Endothelial cell of umbilical vein (primary cell): ENCODE data around the gene USP43. TPM values are rescaled to one million over a fixed set of nuclear protein-coding genes. Genes with fewer than 3 reads are reported as not detected.

ENCODE experiments used
- BruUV-seq: library from RNA; stranded (reverse); fragments of 400-500 nt; replicated peaks from 2 replicates; lab custom pipeline; 2021; lab: Mats Ljungman, UMichigan
- CTCF ChIA-PET: fragments of 300-600, 350-600 bp; sonication (Branson Sonifier 250); formaldehyde crosslinking; loops from one replicate; lab custom pipeline; 2021; ENCODE audit warnings: antibody characterized with exemption, inconsistent platforms; lab: Charles Lee
- POLR2A ChIA-PET: fragments of 300-600, 350-600 bp; sonication (Branson Sonifier 250); formaldehyde crosslinking; loops from one replicate; lab custom pipeline; 2021; ENCODE audit warnings: antibody characterized with exemption, inconsistent platforms; lab: Charles Lee
- DNase-seq: peaks from one replicate; pipeline ENCODE4 v3.0.0-alpha.2; 2011; ENCODE audit warnings: low read depth, low spot score
- FAIRE-seq: peaks from 2 replicates; lab custom pipeline; 2011; peaks lifted over from hg19 to GRCh38; lab: Jason Lieb, UNC
- H2AFZ ChIP-seq: 2 replicates; pipeline ENCODE4 v1.6.0; 2012; ENCODE audit warnings: low read depth, low read length, control low read depth, inconsistent platforms
- H3K27ac ChIP-seq: 2 replicates; pipeline ENCODE4 v1.5.1; 2011; ENCODE audit warnings: low read depth, mild to moderate bottlenecking, control low read depth, low read length, moderate library complexity; ENCODE audit not compliant: insufficient read depth
- H3K27me3 ChIP-seq, 2 experiments: 2 replicates each; pipeline versions ENCODE4 v1.6.0 to v1.6.1; 2011; ENCODE audit warnings: low read length in 2 of 2, mixed read lengths in 1 of 2; ENCODE audit not compliant: control insufficient read depth in 2 of 2, insufficient read depth in 2 of 2
- H3K36me3 ChIP-seq, 2 experiments: 2 replicates in 1 of 2; 3 replicates in 1 of 2; pipeline ENCODE4 v1.5.1; 2011; ENCODE audit warnings: low read length in 2 of 2, mild to moderate bottlenecking in 1 of 2, moderate library complexity in 1 of 2; ENCODE audit not compliant: control insufficient read depth in 2 of 2, insufficient read depth in 2 of 2; ENCODE audit errors: extremely low read depth in 1 of 2
- H3K4me1 ChIP-seq: 3 replicates; pipeline ENCODE4 v1.5.1; 2011; ENCODE audit warnings: mild to moderate bottlenecking, low read length; ENCODE audit not compliant: control insufficient read depth, insufficient read depth; ENCODE audit errors: extremely low read depth
- H3K4me2 ChIP-seq: 2 replicates; pipeline ENCODE4 v1.6.1; 2011; ENCODE audit warnings: low read length, control low read depth, mixed read lengths; ENCODE audit not compliant: insufficient read depth
- H3K4me3 ChIP-seq, 3 experiments: fragments of 200-600 bp in 1 of 3; sonication (generic), shearing (Covaris generic) in 1 of 3; replicated peaks in 1 of 3; 2 replicates each; pipeline ENCODE4 v1.5.1; 2011 to 2016; ENCODE audit warnings: control low read depth in 3 of 3, low read length in 3 of 3, mild to moderate bottlenecking in 2 of 3, inconsistent platforms in 1 of 3, low read depth in 1 of 3, moderate library complexity in 1 of 3; ENCODE audit not compliant: insufficient read depth in 1 of 3
- H3K79me2 ChIP-seq: 2 replicates; pipeline ENCODE4 v1.6.0; 2012; ENCODE audit warnings: low read length, inconsistent platforms; ENCODE audit not compliant: control insufficient read depth, insufficient read depth
- H3K9ac ChIP-seq: replicated peaks from 2 replicates; pipeline ENCODE3; 2011; ENCODE audit warnings: low read length, control low read depth; ENCODE audit not compliant: insufficient read depth; ENCODE audit errors: extremely low read depth
- H3K9me1 ChIP-seq: replicated peaks from 3 replicates; pipeline ENCODE4 v1.6.0; 2011; ENCODE audit warnings: mild to moderate bottlenecking, low read length; ENCODE audit not compliant: control insufficient read depth, insufficient read depth; ENCODE audit errors: extremely low read depth
- H3K9me3 ChIP-seq: replicated peaks from 2 replicates; pipeline ENCODE4 v1.5.1; 2012; ENCODE audit warnings: low read length, inconsistent platforms; ENCODE audit not compliant: control insufficient read depth, insufficient read depth
- H4K20me1 ChIP-seq: replicated peaks from 2 replicates; pipeline ENCODE3; 2011; ENCODE audit warnings: mild to moderate bottlenecking, low read length; ENCODE audit not compliant: control insufficient read depth, insufficient read depth; ENCODE audit errors: extremely low read depth
- EZH2 ChIP-seq: IDR thresholded peaks from 2 replicates; pipeline ENCODE4 v1.6.1; 2012; ENCODE audit warnings: borderline replicate concordance, low read depth, mild to moderate bottlenecking, moderate library complexity, low read length, inconsistent platforms; ENCODE audit not compliant: severe bottlenecking
- FOS ChIP-seq: IDR thresholded peaks from 2 replicates; pipeline ENCODE4 v1.6.1; 2011; ENCODE audit warnings: mild to moderate bottlenecking, low read length, moderate library complexity, borderline replicate concordance; ENCODE audit not compliant: insufficient read depth
- GATA2 ChIP-seq: IDR thresholded peaks from 2 replicates; pipeline ENCODE4 v1.7.0; 2011; ENCODE audit warnings: low read depth, mild to moderate bottlenecking, moderate library complexity, mixed read lengths, low read length; ENCODE audit not compliant: insufficient read length, insufficient read depth
- JUN ChIP-seq: IDR thresholded peaks from 2 replicates; pipeline ENCODE4 v1.6.1; 2011; ENCODE audit warnings: borderline replicate concordance, low read depth; ENCODE audit not compliant: insufficient read length, insufficient read depth
- MYC ChIP-seq: IDR thresholded peaks from one replicate; pipeline ENCODE4 v1.6.1; 2011; ENCODE audit warnings: mild to moderate bottlenecking, low read depth, low read length
- POLR2A ChIP-seq: IDR thresholded peaks from 2 replicates; pipeline ENCODE4 v1.6.1; 2012; ENCODE audit warnings: low read depth, mild to moderate bottlenecking, control low read depth, low read length
- POLR2AphosphoS5 ChIP-seq: IDR thresholded peaks from 2 replicates; pipeline ENCODE4 v1.6.1; 2012; ENCODE audit warnings: low read depth, mild to moderate bottlenecking, control low read depth, low read length, moderate library complexity; ENCODE audit not compliant: insufficient read depth
- dilution Hi-C: fragments of 300-500 bp; cut with MboI; formaldehyde crosslinking; loops from one replicate; pipeline ENCODE4 v1.15.0; 2019; ENCODE audit warnings: low sequenced_read_pairs; ENCODE audit not compliant: extremely low pct_ligation_motif_present
- intact Hi-C: fragments of 100-400 bp; cut with micrococcal nuclease; formaldehyde crosslinking; loops from one replicate; pipeline ENCODE4 v1.10.0; 2022
- polyA plus RNA-seq, 4 experiments: library from polyadenylated mRNA; depleted of rRNA in 3 of 4; stranded (reverse) in 3 of 4; unstranded in 1 of 4; fragments of >200 nt; gene quantifications; 2 replicates each; pipeline versions ENCODE4 v1.2.1 to v1.2.3, GENCODE V29; 2011 to 2012; ENCODE audit warnings: missing spikeins in 1 of 4
- total RNA-seq: library from RNA; stranded (reverse); gene quantifications from 2 replicates; pipeline ENCODE4 v1.2.3, GENCODE V29; 2021
- TF ChIP-seq, protein P1 (sequence below): IDR thresholded peaks from 2 replicates; pipeline ENCODE4 v1.6.1; 2011; ENCODE audit not compliant: insufficient read depth, insufficient read length
- TF ChIP-seq, protein P2 (sequence below), 2 donors: IDR thresholded peaks; 1 replicate in 1 of 2; 2 replicates in 1 of 2; pipeline ENCODE4 v1.5.1; 2011; ENCODE audit warnings: low read length in 2 of 2, mild to moderate bottlenecking in 2 of 2, moderate library complexity in 2 of 2, control low read depth in 1 of 2, inconsistent platforms in 1 of 2, low read depth in 1 of 2; ENCODE audit not compliant: insufficient read depth in 1 of 2; ENCODE audit errors: extremely low read depth in 1 of 2

The USP43 gene
- total and polyA plus RNA-seq, 2 donors (not counting 3 experiments of a cell fraction or from before 2014, with no cell fraction given): 0.01 TPM; not detected in 1

DNA sequence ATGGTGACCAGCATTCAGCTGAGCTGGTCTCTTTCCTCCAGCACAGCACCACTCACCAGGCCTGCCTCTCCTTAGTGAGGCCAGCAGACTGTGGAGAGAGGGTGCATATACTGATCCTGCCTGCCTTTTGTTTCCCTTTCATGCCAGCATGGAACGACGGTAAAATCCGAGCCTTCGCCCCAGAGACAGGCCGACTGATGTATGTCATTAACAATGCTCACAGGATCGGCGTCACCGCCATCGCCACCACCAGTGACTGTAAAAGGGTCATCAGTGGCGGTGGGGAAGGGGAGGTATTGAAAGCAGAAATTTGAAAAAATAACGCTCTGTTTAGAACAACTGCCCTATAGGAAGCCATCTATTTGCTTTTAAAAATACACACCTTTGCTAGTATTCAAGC lies 12.6 kb upstream of the USP43 start:
- dilution Hi-C loops (no loop called here), intact Hi-C loops (no loop called here)
- BruUV-seq: no TSS peak
- ChIA-PET CTCF (interaction anchor here (0.5 kb wide), 1 partner anchor 101 kb away, joined by 3 read pairs; no protein-coding TSS in a partner anchor), POLR2A (no interaction called here)
- H3K79me2 ChIP-seq: no peaks in the 10 kb centered on the region
- H3K4me3 ChIP-seq: no peak overlapping the region
- no peak overlapping the region for H3K4me2 ChIP-seq
- TF ChIP-seq GATA2 (no peak), FOS (no peak), POLR2AphosphoS5 (no peak), MYC (no peak)
- TF ChIP-seq, protein P1, sequence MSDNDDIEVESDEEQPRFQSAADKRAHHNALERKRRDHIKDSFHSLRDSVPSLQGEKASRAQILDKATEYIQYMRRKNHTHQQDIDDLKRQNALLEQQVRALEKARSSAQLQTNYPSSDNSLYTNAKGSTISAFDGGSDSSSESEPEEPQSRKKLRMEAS: no peak
- no peak overlapping the region for H2AFZ ChIP-seq
- H3K9ac ChIP-seq: no peak overlapping the region
- H3K4me1 ChIP-seq: no peaks in the 10 kb centered on the region
- H3K27ac ChIP-seq: no peak overlapping the region
- no peaks in the 10 kb centered on the region for H4K20me1 ChIP-seq
- no peak for DNase-seq
- no peaks in the 10 kb centered on the region for H3K9me1 ChIP-seq
- no peaks in the 10 kb centered on the region for H3K27me3 ChIP-seq
- H3K36me3 ChIP-seq: no peaks in the 10 kb centered on the region
- no peak for FAIRE-seq
- H3K9me3 ChIP-seq: peaks cover 2% of the 10 kb centered on the region

DNA sequence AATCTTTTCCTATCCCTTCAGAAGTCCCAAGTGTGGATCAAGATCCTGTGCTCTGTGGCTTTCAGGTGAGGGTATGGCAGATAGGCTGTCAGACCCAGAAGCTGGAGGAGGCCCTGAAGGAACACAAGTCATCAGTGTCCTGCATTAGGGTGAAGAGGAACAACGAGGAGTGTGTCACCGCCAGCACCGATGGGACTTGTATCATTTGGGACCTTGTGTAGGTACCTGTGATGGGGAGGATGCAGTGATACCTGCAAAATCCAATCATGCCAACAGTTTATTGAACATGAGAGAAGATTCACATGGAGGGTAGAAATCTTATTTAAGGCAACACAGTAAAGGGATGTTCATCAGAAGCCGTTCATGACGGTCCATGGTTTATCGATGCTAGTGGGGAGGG lies 10.0 kb upstream of the USP43 start:
- Histone ChIP-seq H3K4me3 (no peak overlapping the region), H3K79me2 (no peaks in the 10 kb centered on the region), H3K27ac (no peak overlapping the region), H3K9me1 (no peaks in the 10 kb centered on the region), H4K20me1 (no peaks in the 10 kb centered on the region), H3K9ac (no peak overlapping the region), H3K9me3 (no peaks in the 10 kb centered on the region), H3K4me2 (no peak overlapping the region), H2AFZ (no peak overlapping the region), H3K27me3 (no peaks in the 10 kb centered on the region), H3K4me1 (no peaks in the 10 kb centered on the region), H3K36me3 (no peaks in the 10 kb centered on the region)
- TF ChIP-seq FOS (no peak), GATA2 (no peak), EZH2 (no peak), POLR2A (no peak), JUN (no peak), POLR2AphosphoS5 (no peak), MYC (no peak)
- TF ChIP-seq, protein P1: no peak
- TF ChIP-seq, protein P2, sequence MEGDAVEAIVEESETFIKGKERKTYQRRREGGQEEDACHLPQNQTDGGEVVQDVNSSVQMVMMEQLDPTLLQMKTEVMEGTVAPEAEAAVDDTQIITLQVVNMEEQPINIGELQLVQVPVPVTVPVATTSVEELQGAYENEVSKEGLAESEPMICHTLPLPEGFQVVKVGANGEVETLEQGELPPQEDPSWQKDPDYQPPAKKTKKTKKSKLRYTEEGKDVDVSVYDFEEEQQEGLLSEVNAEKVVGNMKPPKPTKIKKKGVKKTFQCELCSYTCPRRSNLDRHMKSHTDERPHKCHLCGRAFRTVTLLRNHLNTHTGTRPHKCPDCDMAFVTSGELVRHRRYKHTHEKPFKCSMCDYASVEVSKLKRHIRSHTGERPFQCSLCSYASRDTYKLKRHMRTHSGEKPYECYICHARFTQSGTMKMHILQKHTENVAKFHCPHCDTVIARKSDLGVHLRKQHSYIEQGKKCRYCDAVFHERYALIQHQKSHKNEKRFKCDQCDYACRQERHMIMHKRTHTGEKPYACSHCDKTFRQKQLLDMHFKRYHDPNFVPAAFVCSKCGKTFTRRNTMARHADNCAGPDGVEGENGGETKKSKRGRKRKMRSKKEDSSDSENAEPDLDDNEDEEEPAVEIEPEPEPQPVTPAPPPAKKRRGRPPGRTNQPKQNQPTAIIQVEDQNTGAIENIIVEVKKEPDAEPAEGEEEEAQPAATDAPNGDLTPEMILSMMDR (IDR thresholded peaks at IDR 0.05; ENCODE audit: extremely low read depth in 1 of 2, insufficient read depth in 1 of 2, low read depth in 1 of 2, low read length in 2 of 2): no peak
- no TSS peak for BruUV-seq
- dilution Hi-C loops: no loop called here
- ChIA-PET POLR2A (no interaction called here), CTCF (no interaction called here)
- DNase-seq (no peak), FAIRE-seq (no peak)
- intact Hi-C loops: no loop called here
